Measurements from ENCODE around the gene CFAP53.

DNA sequence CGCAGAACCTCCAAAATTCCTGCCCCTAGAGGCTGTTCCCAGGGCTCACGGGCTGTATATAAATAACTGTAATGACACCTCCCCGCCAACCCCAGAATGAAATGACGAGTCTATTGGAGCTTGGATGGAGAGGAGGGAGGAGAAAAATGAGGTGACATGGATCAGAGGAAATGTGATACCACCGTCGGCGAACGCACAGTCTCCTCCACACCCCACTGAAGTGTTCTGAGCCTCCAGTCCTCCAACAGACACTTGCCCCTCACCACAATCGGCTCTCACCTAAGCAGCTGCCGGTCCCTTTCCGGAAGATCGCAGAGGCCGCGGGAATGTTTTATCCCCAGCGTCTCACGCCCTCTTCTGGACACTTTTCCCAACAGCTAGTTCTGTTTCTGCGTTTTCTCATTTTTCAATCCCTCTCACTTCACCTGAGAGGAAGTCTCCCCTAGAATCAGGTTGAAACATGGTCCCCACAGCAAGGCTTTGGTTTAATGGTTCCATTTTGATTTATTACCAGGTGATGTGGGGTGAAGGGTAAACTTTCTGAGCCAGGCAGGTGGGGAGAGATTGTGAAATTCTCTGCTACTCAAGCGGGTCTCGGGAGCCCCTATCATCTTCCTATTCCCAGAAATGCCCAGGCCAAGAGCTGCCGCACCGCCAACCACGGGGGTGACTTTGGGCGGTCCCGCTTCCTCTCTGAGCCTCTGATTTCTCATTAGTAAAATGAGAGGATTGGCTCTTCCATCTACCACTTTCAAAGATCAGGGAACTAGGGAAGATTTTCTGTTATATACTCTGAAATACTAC is 62.3 kb downstream of the CFAP53 start:
- TF ChIP-seq, protein P1, sequence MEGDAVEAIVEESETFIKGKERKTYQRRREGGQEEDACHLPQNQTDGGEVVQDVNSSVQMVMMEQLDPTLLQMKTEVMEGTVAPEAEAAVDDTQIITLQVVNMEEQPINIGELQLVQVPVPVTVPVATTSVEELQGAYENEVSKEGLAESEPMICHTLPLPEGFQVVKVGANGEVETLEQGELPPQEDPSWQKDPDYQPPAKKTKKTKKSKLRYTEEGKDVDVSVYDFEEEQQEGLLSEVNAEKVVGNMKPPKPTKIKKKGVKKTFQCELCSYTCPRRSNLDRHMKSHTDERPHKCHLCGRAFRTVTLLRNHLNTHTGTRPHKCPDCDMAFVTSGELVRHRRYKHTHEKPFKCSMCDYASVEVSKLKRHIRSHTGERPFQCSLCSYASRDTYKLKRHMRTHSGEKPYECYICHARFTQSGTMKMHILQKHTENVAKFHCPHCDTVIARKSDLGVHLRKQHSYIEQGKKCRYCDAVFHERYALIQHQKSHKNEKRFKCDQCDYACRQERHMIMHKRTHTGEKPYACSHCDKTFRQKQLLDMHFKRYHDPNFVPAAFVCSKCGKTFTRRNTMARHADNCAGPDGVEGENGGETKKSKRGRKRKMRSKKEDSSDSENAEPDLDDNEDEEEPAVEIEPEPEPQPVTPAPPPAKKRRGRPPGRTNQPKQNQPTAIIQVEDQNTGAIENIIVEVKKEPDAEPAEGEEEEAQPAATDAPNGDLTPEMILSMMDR (IDR thresholded peaks at IDR 0.05; ENCODE audit: insufficient read depth, low read length) = peak; percentile 57
- TF ChIP-seq POLR2AphosphoS5 (IDR thresholded peaks at IDR 0.05; ENCODE audit: low read depth) = no peak
- no peak; the same call in 1 of the 2 replicates for TF ChIP-seq SPI1 (IDR thresholded peaks at IDR 0.05; ENCODE audit: borderline replicate concordance, low read depth)
